Endodermal cell (in vitro differentiated cells): ENCODE results near the gene XIRP2. TPM values are rescaled to one million over a fixed set of nuclear protein-coding genes. Genes with fewer than 3 reads are reported as not detected.

Experiments used
- DNase-seq: peaks from one replicate; pipeline ENCODE4 v3.0.0-alpha.2; 2017
- H3K27ac ChIP-seq: 2 replicates; pipeline ENCODE4 v1.5.1; 2013; ENCODE audit warnings: mild to moderate bottlenecking, low read depth, low read length, moderate library complexity
- H3K27me3 ChIP-seq: 2 replicates; pipeline ENCODE4 v1.6.1; 2013; ENCODE audit warnings: mild to moderate bottlenecking, low read length, moderate library complexity; ENCODE audit not compliant: insufficient read depth, control insufficient read depth, poor library complexity, severe bottlenecking
- H3K36me3 ChIP-seq: 2 replicates; pipeline ENCODE4 v1.7.0; 2013; ENCODE audit warnings: mild to moderate bottlenecking, low read length, moderate library complexity; ENCODE audit not compliant: control insufficient read depth, insufficient read depth
- H3K4me1 ChIP-seq: one replicate; pipeline ENCODE4 v1.7.0; 2013; ENCODE audit warnings: low read length; ENCODE audit not compliant: control insufficient read depth, insufficient read depth
- H3K4me3 ChIP-seq: 2 replicates; pipeline ENCODE4 v1.5.1; 2013; ENCODE audit warnings: mild to moderate bottlenecking, low read length, moderate library complexity
- H3K9ac ChIP-seq: 2 replicates; pipeline ENCODE4 v1.6.1; 2013; ENCODE audit warnings: mild to moderate bottlenecking, low read length, moderate library complexity; ENCODE audit not compliant: poor library complexity, severe bottlenecking; ENCODE audit errors: extremely low read depth
- H3K9me3 ChIP-seq: 2 replicates; pipeline ENCODE4 v1.6.1; 2013; ENCODE audit warnings: mild to moderate bottlenecking, low read length, moderate library complexity; ENCODE audit not compliant: control insufficient read depth
- H3K27ac Mint-ChIP-seq: 2 replicates; pipeline ENCODE4 v1.8.0; 2020; ENCODE audit warnings: mixed read lengths
- H3K27me3 Mint-ChIP-seq: 2 replicates; pipeline ENCODE4 v1.8.0; 2021; ENCODE audit warnings: mild to moderate bottlenecking, mixed read lengths; ENCODE audit not compliant: insufficient read depth
- H3K36me3 Mint-ChIP-seq: 2 replicates; pipeline ENCODE4 v1.8.0; 2020; ENCODE audit warnings: low read depth, mixed read lengths
- H3K4me1 Mint-ChIP-seq: 2 replicates; pipeline ENCODE4 v1.8.0; 2020; ENCODE audit warnings: mixed read lengths
- H3K4me3 Mint-ChIP-seq: 2 replicates; pipeline ENCODE4 v1.8.0; 2020; ENCODE audit warnings: mild to moderate bottlenecking, moderate library complexity, mixed read lengths
- H3K9me3 Mint-ChIP-seq: 2 replicates; pipeline ENCODE4 v1.8.0; 2020; ENCODE audit warnings: mild to moderate bottlenecking, mixed read lengths
- CTCF ChIP-seq: fragments of 200-600 bp; sonication (generic); conservative IDR thresholded peaks from 2 replicates; pipeline ENCODE4 v1.5.0; 2021; ENCODE audit warnings: antibody characterized with exemption, mild to moderate bottlenecking
- WGBS, 2 experiments: methylation state at CpG; one replicate each; pipeline versions ENCODE4 v1.1.5 to v1.1.7; 2013; ENCODE audit warnings: missing lambda C conversion rate in 2 of 2, mixed read lengths in 1 of 2; ENCODE audit not compliant: insufficient coverage in 1 of 2, insufficient read length in 1 of 2; 5-methylcytosine and 5-hydroxymethylcytosine counted together
- total RNA-seq, 2 donors: library from RNA; stranded (reverse); fragmentation: NEBNext Ultra II Directional in 1 of 2; extraction: Animal tissue kit (Norgen Biotek cat#: 25700) in 1 of 2; gene quantifications; 2 replicates in 1 of 2; 3 replicates in 1 of 2; pipeline ENCODE4 v1.2.1, GENCODE V29; 2021

Gene XIRP2
- total RNA-seq, 2 donors from 2014 or later: not detected

DNA sequence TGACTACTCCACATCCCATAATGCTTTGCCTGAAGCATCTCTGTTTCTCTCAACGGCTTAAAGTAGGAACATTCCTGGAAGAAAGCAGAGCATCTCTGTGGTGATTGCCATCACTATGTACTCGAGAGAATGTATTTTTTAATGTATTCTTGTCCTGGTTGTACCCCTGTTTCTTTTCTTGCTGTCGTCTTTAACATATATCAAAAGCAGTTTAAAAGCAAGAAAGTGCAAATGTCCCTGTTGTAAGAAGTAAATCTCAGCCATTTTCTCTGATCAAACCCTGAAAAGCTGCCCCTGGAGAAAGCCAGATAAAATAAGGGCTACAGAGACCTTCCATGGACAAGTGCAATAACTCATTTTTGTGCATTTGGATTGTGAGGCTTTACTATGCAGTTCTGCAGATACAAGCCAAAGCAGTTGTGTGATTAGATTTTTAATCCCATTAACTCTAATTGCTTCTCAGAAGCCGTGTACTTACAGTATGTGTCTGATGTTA, 70.8 kb downstream of the XIRP2 start:
- no peaks in the 10 kb centered on the region for H3K9me3 Mint-ChIP-seq
- no peak for DNase-seq
- no peaks in the 10 kb centered on the region for H3K27me3 Mint-ChIP-seq
- H3K27ac Mint-ChIP-seq: no peak overlapping the region
- H3K36me3 ChIP-seq: no peaks in the 10 kb centered on the region
- TF ChIP-seq CTCF: no peak
- H3K27me3 ChIP-seq: no peaks in the 10 kb centered on the region
- H3K9ac ChIP-seq: no peak overlapping the region
- no peak overlapping the region for H3K4me3 ChIP-seq
- H3K9me3 ChIP-seq: no peaks in the 10 kb centered on the region
- H3K4me1 Mint-ChIP-seq: no peaks in the 10 kb centered on the region
- 80 to 88% methylated on average over 2 to 4 of the region's 4 CpGs for WGBS, 2 experiments
- no peaks in the 10 kb centered on the region for H3K36me3 Mint-ChIP-seq
- H3K4me1 ChIP-seq: no peaks in the 10 kb centered on the region
- no peak overlapping the region for H3K4me3 Mint-ChIP-seq
- H3K27ac ChIP-seq: no peak overlapping the region

DNA sequence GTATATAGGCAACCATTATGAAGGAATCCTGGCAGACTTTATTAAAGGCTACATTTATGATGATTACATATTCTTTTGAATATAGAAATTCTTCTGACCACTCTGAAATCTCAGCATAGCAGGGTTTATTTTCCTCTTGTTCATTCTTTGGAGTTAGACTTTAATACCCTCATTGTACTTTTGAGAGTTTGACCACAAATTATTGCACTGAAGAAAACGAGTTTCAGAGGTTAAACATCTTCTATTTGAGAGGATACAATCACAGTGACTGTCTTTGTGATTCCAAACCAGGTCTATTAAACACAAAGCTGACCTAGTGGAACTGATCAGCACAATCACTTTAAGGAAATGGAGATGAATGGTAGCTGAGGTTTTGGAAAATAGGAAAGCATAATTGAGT, 71.3 kb downstream of the XIRP2 start:
- H3K4me1 Mint-ChIP-seq: no peaks in the 10 kb centered on the region
- Histone ChIP-seq H3K4me1 (no peaks in the 10 kb centered on the region), H3K27me3 (no peaks in the 10 kb centered on the region), H3K9me3 (no peaks in the 10 kb centered on the region), H3K4me3 (no peak overlapping the region), H3K36me3 (no peaks in the 10 kb centered on the region), H3K9ac (no peak overlapping the region), H3K27ac (no peak overlapping the region)
- no peak for TF ChIP-seq CTCF
- no peak for DNase-seq
- H3K36me3 Mint-ChIP-seq: no peaks in the 10 kb centered on the region
- H3K4me3 Mint-ChIP-seq: no peak overlapping the region
- no peak overlapping the region for H3K27ac Mint-ChIP-seq
- WGBS, 2 experiments: 86% methylated on average over 1 of the region's 1 CpG
- no peaks in the 10 kb centered on the region for H3K27me3 Mint-ChIP-seq
- H3K9me3 Mint-ChIP-seq: no peaks in the 10 kb centered on the region

DNA sequence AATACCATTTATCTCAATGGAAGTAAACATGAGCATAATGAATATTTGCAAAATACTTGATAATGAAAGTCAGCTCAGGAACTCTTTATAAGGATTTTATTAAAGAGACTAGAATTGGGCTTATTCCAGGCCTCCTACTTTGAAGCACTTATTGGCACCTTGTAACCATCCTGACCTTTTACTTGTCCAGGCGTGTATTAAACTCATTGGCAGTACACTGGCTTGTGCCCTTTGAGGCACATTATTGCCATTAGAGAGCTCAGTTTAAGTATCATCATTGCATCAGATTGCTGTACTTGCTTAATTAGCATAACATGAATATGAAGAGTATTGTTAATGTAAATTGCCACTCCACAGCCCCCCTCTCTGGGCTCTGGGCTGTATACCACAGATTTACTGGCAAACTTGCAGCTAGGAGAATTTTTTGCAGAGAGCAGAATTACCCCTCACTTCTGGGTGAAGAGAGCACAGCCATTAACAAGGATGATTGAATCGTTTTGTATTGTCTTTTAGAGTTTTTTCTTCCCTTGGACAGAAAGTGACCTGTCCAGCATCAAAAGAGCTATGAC, 72.5 kb downstream of the XIRP2 start:
- no peak for DNase-seq
- Mint-ChIP-seq H3K27me3 (no peaks in the 10 kb centered on the region), H3K4me3 (no peak overlapping the region), H3K36me3 (no peaks in the 10 kb centered on the region), H3K9me3 (no peaks in the 10 kb centered on the region), H3K27ac (no peak overlapping the region), H3K4me1 (no peaks in the 10 kb centered on the region)
- H3K4me1 ChIP-seq: no peaks in the 10 kb centered on the region
- H3K9ac ChIP-seq: no peak overlapping the region
- 81 to 86% methylated on average over 1 to 2 of the region's 2 CpGs for WGBS, 2 experiments
- H3K4me3 ChIP-seq: no peak overlapping the region
- H3K27me3 ChIP-seq: no peaks in the 10 kb centered on the region
- H3K9me3 ChIP-seq: no peaks in the 10 kb centered on the region
- no peaks in the 10 kb centered on the region for H3K36me3 ChIP-seq
- no peak for TF ChIP-seq CTCF
- no peak overlapping the region for H3K27ac ChIP-seq
